ENCODE data around the gene TECPR1. TPM values are rescaled to one million over a fixed set of nuclear protein-coding genes. Genes with fewer than 3 reads are reported as not detected.

The TECPR1 gene
- total RNA-seq, 1 experiment from 2014 or later = 12.9 TPM

GRCh38 chr7:98250789-98251188, 1.2 kb downstream of the TECPR1 start:
- BruUV-seq (replicated peaks) = TSS peak; percentile 68
- Mint-ChIP-seq H3K4me3 (ENCODE audit: low read depth, unreplicated experiment) (peak overlapping the region; percentile 100), H3K4me1 (ENCODE audit: low read depth, unreplicated experiment) (peaks cover 8% of the 10 kb centered on the region), H3K27ac (ENCODE audit: unreplicated experiment) (peak overlapping the region; percentile 82), H3K27me3 (ENCODE audit: unreplicated experiment) (no peaks in the 10 kb centered on the region), H3K9me3 (ENCODE audit: low read depth, unreplicated experiment) (no peaks in the 10 kb centered on the region), H3K36me3 (ENCODE audit: insufficient read depth, unreplicated experiment) (peaks cover 17% of the 10 kb centered on the region)
- no peak for TF ChIP-seq CTCF (IDR thresholded peaks at IDR 0.05; ENCODE audit: unreplicated experiment)
- intact Hi-C loops (cut with micrococcal nuclease; ENCODE audit: unreplicated experiment) = no loop called here
- CTCF ChIA-PET = no interaction called here
- DNase-seq = no peak

- Mint-ChIP-seq H3K36me3 (ENCODE audit: insufficient read depth, unreplicated experiment) (peaks cover 17% of the 10 kb centered on the region), H3K27ac (ENCODE audit: unreplicated experiment) (no peak overlapping the region), H3K4me3 (ENCODE audit: low read depth, unreplicated experiment) (no peak overlapping the region), H3K9me3 (ENCODE audit: low read depth, unreplicated experiment) (no peaks in the 10 kb centered on the region), H3K4me1 (ENCODE audit: low read depth, unreplicated experiment) (peaks cover 8% of the 10 kb centered on the region), H3K27me3 (ENCODE audit: unreplicated experiment) (no peaks in the 10 kb centered on the region)
- no peak for TF ChIP-seq CTCF (IDR thresholded peaks at IDR 0.05; ENCODE audit: unreplicated experiment)
- BruUV-seq (replicated peaks) = no TSS peak
- no peak for DNase-seq
- CTCF ChIA-PET = interaction anchor here (0.6 kb wide), 1 partner anchor 17 kb away, joined by 4 read pairs; no protein-coding TSS in a partner anchor
- intact Hi-C loops (cut with micrococcal nuclease; ENCODE audit: unreplicated experiment) = no loop called here
Measured at GRCh38 chr7:98249106-98249505, 2.9 kb downstream of the TECPR1 start.

- H3K27me3 Mint-ChIP-seq (ENCODE audit: unreplicated experiment) = no peaks in the 10 kb centered on the region
- CTCF ChIA-PET = no interaction called here
- H3K4me3 Mint-ChIP-seq (ENCODE audit: low read depth, unreplicated experiment) = no peak overlapping the region
- intact Hi-C loops (cut with micrococcal nuclease; ENCODE audit: unreplicated experiment) = no loop called here
- no peak overlapping the region for H3K27ac Mint-ChIP-seq (ENCODE audit: unreplicated experiment)
- no peak for TF ChIP-seq CTCF (IDR thresholded peaks at IDR 0.05; ENCODE audit: unreplicated experiment)
- no peaks in the 10 kb centered on the region for H3K9me3 Mint-ChIP-seq (ENCODE audit: low read depth, unreplicated experiment)
- no peak for DNase-seq
- peaks cover 17% of the 10 kb centered on the region for H3K36me3 Mint-ChIP-seq (ENCODE audit: insufficient read depth, unreplicated experiment)
- BruUV-seq (replicated peaks) = no TSS peak
- H3K4me1 Mint-ChIP-seq (ENCODE audit: low read depth, unreplicated experiment) = peaks cover 8% of the 10 kb centered on the region
Measured at GRCh38 chr7:98248156-98248555, 3.9 kb downstream of the TECPR1 start.

GRCh38 chr7:98244871-98245270, 7.2 kb downstream of the TECPR1 start:
- intact Hi-C loops (cut with micrococcal nuclease; ENCODE audit: unreplicated experiment) = no loop called here
- Mint-ChIP-seq H3K27me3 (ENCODE audit: unreplicated experiment) (no peaks in the 10 kb centered on the region), H3K9me3 (ENCODE audit: low read depth, unreplicated experiment) (no peaks in the 10 kb centered on the region), H3K36me3 (ENCODE audit: insufficient read depth, unreplicated experiment) (no peaks in the 10 kb centered on the region), H3K27ac (ENCODE audit: unreplicated experiment) (no peak overlapping the region), H3K4me3 (ENCODE audit: low read depth, unreplicated experiment) (no peak overlapping the region), H3K4me1 (ENCODE audit: low read depth, unreplicated experiment) (peaks cover 8% of the 10 kb centered on the region)
- CTCF ChIA-PET = no interaction called here
- no TSS peak for BruUV-seq (replicated peaks)
- no peak for TF ChIP-seq CTCF (IDR thresholded peaks at IDR 0.05; ENCODE audit: unreplicated experiment)
- no peak for DNase-seq

Data from Calu3 (cell line).